Measurements from ENCODE around the gene NAA80. TPM values are rescaled to one million over a fixed set of nuclear protein-coding genes. Genes with fewer than 3 reads are reported as not detected.

The NAA80 gene, protein sequence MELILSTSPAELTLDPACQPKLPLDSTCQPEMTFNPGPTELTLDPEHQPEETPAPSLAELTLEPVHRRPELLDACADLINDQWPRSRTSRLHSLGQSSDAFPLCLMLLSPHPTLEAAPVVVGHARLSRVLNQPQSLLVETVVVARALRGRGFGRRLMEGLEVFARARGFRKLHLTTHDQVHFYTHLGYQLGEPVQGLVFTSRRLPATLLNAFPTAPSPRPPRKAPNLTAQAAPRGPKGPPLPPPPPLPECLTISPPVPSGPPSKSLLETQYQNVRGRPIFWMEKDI
- total RNA-seq (2021; fragmentation: NEBNext Ultra II Directional; extraction: Animal tissue kit (Norgen Biotek cat#: 25700)), result 10 to 100 TPM in 5 of 6 experiments, 1 to 10 TPM in 1; 8.5 to 13.4 (median 10.7) TPM
- long read RNA-seq, partial matches to known transcripts, result 0 of 6 reads
- long read RNA-seq, other reads (novel, unspliced or antisense), result 1 of 6 reads

DNA sequence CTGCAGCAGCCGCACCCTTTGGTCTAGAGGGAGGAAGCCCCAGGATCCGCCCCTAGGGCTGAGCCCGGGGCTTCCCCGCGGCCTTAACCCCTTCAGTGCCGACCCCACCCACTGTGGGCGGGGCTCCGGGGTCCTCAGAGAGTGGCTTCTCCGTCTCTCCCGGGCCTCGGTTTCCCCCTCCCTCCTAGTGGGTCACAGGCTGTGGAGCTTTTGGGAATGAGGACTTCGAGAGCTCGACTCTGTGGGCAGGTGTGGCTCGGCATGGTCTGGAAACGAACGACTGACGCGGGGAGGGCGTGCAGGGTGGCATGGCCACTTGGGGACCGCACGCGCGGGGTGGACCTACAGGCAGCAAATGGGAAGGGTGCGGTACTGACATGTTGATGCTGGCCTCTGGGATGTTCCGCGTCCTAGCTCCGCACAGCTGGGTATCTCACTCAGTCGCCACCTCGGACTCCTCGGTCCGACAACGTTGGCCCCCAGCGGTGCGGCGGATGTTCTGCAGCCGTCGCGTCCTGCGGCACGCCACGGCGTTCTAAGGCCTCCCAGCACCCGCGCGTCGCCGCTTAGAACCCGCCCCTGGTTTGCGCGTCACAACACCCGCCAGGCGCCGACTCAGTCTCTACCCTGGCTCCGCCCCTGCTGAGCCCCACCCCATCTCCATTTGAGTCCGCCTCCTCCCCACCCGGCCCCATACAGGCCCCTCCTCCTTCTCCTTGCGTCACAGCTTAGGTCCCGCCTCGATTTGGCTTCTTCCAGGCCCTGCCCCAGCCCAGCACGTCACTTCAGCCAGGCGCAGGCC is at the start of gene NAA80, which contains the start of gene HYAL3:
Gene NAA80 (minus strand): TSS at position 570 of the 802 bp plus-strand sequence. CDS start 1,942 bp downstream, outside the sequence.
Gene HYAL3 (minus strand): TSS at position 570 of the 802 bp plus-strand sequence. CDS start 3,803 bp downstream, outside the sequence.
- Mint-ChIP-seq H3K27me3 (ENCODE audit: insufficient read depth) (no peaks in the 10 kb centered on the region; the same call in 1 of the 2 replicates), H3K36me3 (ENCODE audit: low read depth) (no peaks in the 10 kb centered on the region), H3K4me1 (ENCODE audit: low read depth) (peaks cover 17% of the 10 kb centered on the region), H3K4me3 (peak within 1 kb of the TSS; percentile 94), H3K9me3 (no peaks in the 10 kb centered on the region), H3K27ac (peak within 1 kb of the TSS; percentile 92)
- DNase-seq, result peak; percentile 99
- TF ChIP-seq, protein P1, sequence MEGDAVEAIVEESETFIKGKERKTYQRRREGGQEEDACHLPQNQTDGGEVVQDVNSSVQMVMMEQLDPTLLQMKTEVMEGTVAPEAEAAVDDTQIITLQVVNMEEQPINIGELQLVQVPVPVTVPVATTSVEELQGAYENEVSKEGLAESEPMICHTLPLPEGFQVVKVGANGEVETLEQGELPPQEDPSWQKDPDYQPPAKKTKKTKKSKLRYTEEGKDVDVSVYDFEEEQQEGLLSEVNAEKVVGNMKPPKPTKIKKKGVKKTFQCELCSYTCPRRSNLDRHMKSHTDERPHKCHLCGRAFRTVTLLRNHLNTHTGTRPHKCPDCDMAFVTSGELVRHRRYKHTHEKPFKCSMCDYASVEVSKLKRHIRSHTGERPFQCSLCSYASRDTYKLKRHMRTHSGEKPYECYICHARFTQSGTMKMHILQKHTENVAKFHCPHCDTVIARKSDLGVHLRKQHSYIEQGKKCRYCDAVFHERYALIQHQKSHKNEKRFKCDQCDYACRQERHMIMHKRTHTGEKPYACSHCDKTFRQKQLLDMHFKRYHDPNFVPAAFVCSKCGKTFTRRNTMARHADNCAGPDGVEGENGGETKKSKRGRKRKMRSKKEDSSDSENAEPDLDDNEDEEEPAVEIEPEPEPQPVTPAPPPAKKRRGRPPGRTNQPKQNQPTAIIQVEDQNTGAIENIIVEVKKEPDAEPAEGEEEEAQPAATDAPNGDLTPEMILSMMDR (IDR thresholded peaks at IDR 0.05), result peak; percentile 62

DNA sequence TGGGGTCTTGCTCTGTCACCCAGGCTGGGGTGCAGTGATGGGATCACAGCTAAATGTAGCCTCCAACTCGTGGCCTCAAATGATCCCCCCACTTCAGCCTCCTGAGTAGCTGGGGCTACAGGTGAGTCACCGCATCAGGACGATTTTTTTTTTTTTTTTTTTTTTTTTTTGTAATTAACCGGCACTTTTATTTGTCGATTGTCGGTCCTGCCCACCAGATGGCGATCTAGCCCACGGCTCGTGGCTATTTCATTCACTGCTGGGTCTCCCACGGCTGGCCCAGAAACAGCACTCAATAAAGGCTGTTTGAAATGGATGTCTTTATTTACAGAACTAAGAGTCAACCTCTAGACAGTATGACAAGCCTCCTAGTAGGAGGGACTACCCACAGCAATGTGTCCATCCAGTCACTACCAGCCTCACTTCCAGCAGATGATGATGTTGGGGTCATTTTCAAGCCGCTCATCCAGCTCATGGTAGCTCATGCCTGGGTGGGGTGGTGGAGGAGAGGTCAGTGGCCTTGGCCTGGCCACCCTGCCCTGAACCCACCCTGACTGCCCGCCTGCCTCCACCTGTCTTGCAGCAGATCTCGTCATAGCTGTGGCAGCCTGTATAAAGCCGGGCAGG is 48.1 kb upstream of the NAA80 start:
- H3K4me3 Mint-ChIP-seq, result no peak overlapping the region
- H3K36me3 Mint-ChIP-seq (ENCODE audit: low read depth), result no peaks in the 10 kb centered on the region; the same call in 1 of the 2 replicates
- H3K27ac Mint-ChIP-seq, result no peak overlapping the region
- peak; percentile 74 for DNase-seq
- TF ChIP-seq, protein P1 (IDR thresholded peaks at IDR 0.05), result peak; percentile 86
- H3K9me3 Mint-ChIP-seq, result no peaks in the 10 kb centered on the region
- peaks cover 37% of the 10 kb centered on the region for H3K4me1 Mint-ChIP-seq (ENCODE audit: low read depth)
- peaks cover 4% of the 10 kb centered on the region; the same call in 1 of the 2 replicates for H3K27me3 Mint-ChIP-seq (ENCODE audit: insufficient read depth)

DNA sequence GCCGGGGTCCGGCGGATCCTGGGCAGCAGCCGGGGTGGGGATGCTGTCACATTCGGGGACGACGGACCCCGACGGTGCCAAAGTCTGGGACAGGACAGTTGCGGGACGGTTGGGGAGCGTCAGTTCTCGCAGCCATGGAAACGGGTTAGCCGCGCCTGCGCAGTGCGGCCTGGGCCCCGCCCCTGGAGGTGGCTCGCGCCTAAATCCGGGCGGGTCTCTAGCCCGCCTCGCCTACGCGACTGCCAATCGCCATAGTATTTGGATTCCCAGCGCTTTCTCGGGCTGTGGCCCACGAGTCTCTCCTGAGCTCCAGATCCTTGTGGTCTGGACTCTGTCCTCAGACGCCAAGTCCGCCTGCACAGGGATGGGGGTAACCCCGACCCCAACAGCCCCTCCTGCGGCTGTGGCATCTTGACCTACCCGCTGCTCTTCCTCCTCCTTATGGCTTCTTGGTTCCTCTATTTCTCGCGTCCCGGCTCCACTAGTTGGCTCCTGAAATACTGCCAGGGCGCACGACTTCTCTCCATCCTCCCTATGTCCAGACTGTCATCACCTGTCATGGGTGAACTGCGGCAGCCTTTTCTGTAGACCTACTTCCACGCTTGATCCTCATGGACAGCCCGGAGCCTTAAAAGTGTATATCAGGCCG is 46.5 kb upstream of the NAA80 start, which contains the start of gene ZMYND10:
Gene ZMYND10 (minus strand): TSS at position 147 of the 649 bp plus-strand sequence. CDS start 153 bp downstream, outside the sequence.
- Mint-ChIP-seq H3K9me3 (no peaks in the 10 kb centered on the region), H3K4me1 (ENCODE audit: low read depth) (peaks cover 29% of the 10 kb centered on the region), H3K4me3 (peak within 1 kb of the TSS; percentile 82), H3K27me3 (ENCODE audit: insufficient read depth) (peaks cover 4% of the 10 kb centered on the region; the same call in 1 of the 2 replicates), H3K27ac (peak within 1 kb of the TSS; percentile 38; the same call in 1 of the 2 replicates), H3K36me3 (ENCODE audit: low read depth) (no peaks in the 10 kb centered on the region)
- peak; percentile 45 for DNase-seq
- TF ChIP-seq, protein P1 (IDR thresholded peaks at IDR 0.05), result no peak

DNA sequence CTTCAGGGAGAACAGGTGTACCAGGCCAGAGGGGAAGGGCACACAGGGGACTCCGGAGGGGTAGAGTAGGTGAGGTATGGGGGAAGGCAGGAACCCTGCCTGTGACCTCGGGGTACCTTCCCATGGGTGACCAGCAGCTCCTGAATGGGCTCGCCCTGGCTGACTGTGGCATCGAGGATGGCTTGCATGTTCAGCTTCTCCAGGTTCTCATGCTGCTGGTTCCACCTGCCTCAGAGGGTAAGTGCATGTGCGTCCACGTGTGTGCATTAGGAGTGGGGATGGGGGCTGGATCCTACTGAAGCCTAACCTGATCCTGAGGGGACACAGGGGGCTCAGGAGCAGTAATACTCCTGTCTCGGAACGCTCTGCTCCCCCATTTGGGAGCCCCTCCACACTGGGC is 45.8 kb upstream of the NAA80 start:
- Mint-ChIP-seq H3K36me3 (ENCODE audit: low read depth) (peaks cover 1% of the 10 kb centered on the region; the same call in 1 of the 2 replicates), H3K27ac (no peak overlapping the region), H3K4me3 (peak overlapping the region; percentile 82; the same call in 1 of the 2 replicates), H3K9me3 (no peaks in the 10 kb centered on the region), H3K4me1 (ENCODE audit: low read depth) (peaks cover 25% of the 10 kb centered on the region), H3K27me3 (ENCODE audit: insufficient read depth) (peaks cover 4% of the 10 kb centered on the region)
- TF ChIP-seq, protein P1 (IDR thresholded peaks at IDR 0.05), result no peak
- no peak for DNase-seq

Measured in HFFc6 (cell line).